Forelimb muscle (tissue), 1 donor: ENCODE measurements around the gene BPIFB4. TPM values are rescaled to one million over a fixed set of nuclear protein-coding genes. Genes with fewer than 3 reads are reported as not detected.
"Not testable (repeated sequence)": the region's sequence is repeated elsewhere in the genome, so short reads cannot be mapped to it uniquely, and the experiment has no call there.

Experiments
- DNase-seq: peaks from one replicate; pipeline ENCODE4 v3.0.0-alpha.2; 2013; ENCODE audit warnings: low read depth
- polyA plus RNA-seq: library from polyadenylated mRNA; unstranded; fragments of 120-200 nt; gene quantifications from one replicate; pipeline ENCODE4 v1.2.1, GENCODE V29; 2013; ENCODE audit not compliant: insufficient read length

BPIFB4 gene
- 0.29 TPM for polyA plus RNA-seq

DNA sequence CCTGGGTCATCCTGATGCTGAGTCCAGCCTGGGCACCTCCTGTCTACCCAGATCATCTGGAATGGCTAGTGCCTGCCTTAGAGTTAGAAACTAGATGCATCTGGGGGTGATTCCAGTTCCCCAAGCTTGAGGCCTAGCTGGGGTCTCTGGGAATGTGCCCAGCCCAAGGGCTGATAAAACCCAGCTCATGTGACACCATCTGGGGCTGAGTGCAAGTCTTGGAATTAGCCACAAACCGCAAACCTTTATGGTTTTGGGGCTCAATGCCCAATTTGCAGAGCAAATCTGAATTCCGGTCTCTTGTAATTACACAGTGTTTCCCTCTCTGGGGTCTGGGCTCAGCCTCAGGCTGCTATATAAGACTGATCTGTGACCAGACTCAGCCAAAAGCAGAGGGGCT lies at the start of gene BPIFB4:
Gene BPIFB4, plus strand, starts transcription at position 385 of the 400 bp plus-strand sequence. CDS start 1,884 bp downstream, outside the sequence.
- DNase-seq, result no peak

DNA sequence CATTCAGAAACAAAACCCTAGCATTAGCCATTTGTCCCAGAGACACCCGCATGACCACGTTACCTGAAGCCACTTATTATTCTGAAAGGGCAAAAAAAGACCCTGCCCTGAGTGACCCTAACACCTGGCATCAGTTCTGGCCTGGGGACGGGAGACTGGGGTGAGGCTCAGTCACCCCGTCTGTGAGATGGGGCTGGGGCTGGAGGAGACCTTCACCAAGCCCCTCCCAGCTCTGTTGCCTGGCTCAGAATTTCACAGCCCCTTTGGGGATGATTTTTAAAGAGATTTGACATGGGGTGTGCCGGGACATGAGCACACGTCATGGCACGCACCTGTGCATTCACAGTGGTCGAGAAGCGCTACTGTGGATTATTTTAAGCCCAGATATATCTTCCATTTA lies 49.4 kb upstream of the BPIFB4 start:
- DNase-seq, result no peak

DNA sequence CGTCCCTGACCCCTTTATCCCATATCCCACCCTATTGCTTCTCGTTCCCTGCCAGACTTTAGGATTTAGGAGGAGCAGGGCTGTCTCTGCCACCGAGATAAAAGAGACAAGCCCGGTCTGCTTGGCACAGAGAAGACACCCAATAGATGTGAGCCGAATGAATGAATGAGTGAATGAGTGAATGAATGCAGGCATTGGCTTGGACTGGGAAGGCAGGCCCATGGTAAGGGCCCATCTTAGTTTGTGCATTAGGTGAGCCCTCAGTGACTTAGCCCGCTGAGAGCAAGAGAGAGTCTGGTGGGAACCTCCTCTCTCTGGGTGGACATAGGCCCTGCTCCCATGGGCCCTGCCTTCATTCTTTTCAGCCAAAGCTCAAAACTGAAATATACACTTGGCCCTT lies 48.9 kb upstream of the BPIFB4 start:
- DNase-seq, result no peak

DNA sequence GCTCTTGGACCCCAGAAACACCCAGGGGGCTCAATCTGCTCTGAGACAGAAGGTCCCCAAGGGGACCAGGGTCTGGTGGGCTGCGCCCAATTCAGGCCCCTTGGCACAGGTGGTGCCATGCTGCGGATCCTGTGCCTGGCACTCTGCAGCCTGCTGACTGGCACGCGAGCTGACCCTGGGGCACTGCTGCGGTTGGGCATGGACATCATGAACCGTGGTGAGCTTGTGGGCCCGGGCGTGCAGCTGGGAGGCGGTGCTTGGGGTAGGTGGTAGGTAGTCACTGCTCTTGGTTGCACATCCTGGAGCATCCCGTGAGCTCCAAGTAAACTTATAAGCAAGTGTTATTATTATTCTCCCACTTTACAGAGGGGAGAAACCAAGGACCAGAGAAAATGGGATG lies 47.9 kb upstream of the BPIFB4 start, which contains the start of gene BPIFB6:
Gene BPIFB6, plus strand, starts transcription at position 118 of the 400 bp plus-strand sequence. Its CDS starts 0 bp downstream, at position 118.
- DNase-seq, result no peak

DNA sequence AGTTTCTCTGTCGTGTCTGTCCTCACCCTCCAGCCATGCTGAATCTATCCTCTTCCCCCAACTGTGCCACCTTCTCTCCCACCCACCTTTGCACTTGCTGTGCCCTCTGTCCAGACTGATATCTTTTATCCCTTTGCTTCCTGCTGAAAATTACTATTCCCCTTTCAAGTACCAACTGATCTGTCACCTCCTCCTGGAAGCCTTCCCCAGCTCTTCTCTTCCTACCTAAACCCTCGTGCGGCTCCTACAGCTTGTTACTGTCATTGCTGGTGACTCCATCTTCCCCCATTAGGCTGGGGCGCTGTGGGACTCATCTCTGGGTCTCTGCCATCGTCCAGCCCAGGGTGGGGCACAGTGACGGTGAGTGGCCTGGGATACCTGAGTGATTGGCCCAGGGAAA lies 46.9 kb upstream of the BPIFB4 start:
- DNase-seq, result no peak

DNA sequence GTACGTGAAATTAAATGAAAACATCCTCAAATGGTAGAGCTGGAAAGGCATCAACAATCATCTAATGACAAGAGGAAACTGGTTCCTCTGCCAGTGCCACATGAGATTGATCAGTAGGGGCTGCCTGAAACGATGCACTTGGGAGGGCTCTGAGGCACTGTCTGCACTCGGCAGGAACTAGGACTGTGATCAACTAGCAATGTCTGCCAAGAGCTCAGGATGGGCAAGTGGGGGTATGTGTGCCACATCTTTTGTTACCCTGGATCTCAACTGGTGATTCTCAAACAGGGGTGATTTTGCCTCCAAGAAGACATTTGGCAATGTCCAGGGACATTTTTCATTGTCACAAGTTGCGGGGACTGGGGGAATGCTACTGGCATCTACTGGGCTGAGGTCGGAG lies 46.1 kb upstream of the BPIFB4 start:
- DNase-seq, result no peak

DNA sequence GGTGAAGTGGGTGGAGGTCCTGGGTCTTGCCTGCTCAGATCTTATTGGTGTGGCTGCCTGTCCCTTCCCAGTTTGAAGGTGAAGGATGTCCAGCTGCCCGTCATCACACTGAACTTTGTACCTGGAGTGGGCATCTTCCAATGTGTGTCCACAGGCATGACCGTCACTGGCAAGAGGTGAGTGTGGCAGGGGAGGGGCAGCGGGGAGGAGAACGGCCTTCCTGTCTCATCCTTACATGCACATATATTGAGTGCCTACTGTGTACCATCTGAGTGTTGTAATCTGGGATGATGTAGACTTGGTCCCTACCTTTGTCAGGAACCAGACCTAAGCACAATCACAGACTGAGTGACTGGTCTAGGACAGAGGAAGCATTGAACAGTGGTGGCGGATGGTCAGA lies 45.3 kb upstream of the BPIFB4 start:
- no peak for DNase-seq

DNA sequence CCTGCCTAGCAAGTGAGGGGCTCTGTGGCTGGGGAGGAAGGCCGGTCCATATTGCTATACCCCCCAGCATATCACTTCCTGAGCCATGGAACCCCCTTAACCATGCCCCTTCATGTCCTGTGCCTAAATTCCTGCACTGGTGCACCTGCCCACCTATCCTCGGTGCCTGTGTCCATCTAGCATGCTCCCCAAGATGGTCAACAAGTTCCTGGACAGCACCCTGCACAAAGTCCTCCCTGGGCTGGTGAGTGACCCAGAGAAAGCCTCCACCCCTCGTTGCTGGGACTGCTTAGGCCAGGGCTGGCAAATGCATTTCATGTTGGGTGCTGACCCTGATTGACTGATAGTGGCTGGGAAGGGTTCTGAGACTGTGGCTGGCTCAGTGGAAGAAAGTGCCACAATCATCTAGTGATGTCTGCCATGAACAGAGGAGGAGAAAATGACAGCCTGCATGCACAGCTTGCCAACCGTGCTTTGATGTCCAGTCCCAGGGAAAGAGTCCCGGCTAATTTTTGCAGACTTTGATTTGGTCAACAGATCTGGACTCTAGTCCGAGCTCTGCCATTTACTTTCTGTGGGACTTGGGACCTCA lies 44.4 kb upstream of the BPIFB4 start:
- no peak for DNase-seq

DNA sequence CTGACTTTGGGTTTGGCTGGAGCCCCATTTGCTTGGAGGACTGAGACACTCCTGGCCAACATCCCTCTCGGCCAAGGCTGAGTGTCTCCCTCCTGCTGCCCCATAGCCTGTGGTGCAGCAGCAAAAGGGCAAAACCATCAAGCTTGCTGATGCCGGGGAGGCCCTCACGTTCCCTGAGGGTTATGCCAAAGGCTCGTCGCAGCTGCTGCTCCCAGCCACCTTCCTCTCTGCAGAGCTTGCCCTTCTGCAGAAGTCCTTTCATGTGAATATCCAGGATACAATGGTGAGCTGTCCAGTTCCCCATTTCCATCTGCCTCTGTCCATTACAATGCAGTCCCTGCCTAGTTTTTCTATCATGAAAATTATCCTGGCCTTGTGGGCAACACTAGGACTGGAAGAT lies 42.0 kb upstream of the BPIFB4 start:
- DNase-seq, result no peak

DNA sequence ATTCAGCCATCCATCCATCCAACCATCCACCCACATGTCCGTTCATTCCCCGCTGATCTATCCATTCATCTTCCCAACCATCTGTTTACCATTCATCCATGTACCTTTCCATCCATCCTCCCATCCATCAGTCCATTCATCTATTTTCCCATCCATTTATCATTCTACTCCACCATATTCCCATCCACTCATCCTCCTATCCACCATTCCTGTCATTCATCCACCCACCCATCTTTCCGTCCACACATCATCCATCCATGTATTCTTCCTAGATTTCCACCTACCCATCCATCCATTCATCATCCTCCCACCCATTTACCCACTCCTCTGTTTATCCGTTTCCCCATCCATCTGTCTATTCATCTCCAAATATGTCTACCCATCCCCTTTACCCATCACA lies 41.2 kb upstream of the BPIFB4 start:
- DNase-seq, result no peak

DNA sequence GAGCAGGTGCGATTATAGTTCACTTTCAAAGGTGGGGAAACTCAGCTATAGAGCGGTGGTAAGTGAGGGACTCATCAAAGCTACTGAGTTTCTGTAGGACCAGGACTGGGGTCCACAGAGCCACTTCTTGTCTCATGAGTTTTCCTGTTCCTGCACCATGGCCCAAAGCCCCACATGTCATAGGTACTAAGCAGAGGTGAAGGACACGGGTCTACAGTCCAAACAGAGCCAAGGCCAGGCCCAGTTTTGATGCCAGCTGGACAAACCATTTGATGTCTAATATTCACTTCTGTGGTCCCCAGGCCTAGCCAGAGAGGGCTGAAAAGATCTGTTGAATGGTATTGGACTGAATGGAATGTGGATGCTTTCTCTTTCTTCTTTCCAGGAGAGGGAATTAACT lies 37.0 kb upstream of the BPIFB4 start:
- no peak for DNase-seq

DNA sequence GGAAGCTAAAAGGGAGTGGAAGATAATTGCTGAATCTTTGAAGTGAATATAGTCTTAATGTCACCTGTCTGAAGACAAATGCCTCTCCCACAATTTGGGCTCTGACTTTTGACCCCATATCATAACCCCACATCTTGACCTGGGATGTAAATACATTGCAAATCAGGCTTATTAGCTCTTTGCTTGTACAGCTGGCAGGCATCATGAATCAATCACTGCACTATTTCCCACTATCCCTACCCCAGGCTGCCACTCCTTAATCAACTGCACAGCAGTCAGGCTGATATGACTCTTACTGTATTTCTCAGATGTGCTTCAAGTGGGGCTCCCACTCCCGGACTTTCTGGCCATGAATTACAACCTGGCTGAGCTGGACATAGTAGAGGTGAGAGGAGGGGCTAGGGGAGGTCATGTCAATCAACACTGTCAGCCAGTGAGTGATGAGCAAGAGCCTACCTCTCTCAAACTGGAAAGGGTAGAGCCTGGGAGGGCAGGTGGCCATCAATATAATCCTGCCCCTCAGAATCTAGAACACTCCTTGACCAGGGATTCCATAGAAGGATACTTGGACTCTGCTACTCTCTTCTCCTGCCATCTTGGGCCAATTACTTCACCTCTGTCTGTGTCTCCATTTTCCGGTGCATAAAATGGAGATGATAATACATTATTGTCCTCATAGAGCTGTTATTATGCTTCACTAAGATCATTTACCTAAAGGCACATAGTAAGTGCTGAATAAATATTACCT lies 36.3 kb upstream of the BPIFB4 start:
- no peak for DNase-seq

DNA sequence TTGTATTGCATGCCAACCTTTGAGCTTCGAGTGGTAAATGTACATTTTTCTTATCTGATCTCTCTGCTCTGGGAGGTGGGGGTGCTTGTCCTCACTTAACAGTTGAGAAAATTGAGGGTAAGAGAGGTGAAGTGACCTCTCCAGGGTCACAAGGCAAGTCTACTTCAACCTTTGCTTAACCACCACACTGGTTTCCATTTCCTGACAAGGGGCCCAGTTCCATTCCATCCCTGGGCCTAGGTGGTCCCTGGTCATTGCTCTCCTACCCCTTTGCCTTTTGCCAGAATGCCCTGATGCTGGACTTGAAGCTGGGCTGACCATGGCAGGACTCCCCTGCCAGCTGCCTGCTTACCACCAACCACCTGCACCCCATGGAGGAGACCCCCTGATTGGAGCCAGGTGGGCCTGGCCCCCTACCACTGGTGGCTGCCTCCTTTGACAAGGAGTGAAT lies 35.7 kb upstream of the BPIFB4 start:
- no peak for DNase-seq

DNA sequence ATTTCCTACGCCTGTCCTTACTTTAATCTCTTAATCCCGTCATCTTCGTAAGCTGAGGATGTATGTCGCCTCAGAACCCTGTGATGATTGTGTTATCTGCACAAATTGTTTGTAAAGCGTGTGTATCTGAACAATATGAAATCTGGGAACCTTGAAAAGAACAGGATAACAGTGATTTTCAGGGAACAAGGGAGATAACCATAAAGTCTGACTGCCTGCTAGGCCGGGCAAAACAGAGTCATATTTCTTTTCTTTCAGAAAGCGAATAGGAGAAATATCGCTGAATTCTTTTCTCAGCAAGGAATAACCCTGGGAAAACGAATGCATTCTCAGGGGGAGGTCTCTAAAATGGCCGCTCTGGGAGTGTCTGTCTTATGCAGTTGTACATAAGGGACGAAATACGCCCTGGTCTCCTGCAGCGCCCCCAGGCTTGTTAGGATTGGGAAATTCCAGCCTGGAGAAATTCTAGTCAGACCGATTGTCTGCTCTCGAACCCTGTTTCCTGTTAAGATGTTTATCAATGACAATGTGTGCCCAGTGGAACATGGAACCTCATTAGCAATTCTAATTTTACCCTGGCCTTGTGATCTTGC lies 34.2 kb upstream of the BPIFB4 start:
- DNase-seq, result not testable (repeated sequence)

DNA sequence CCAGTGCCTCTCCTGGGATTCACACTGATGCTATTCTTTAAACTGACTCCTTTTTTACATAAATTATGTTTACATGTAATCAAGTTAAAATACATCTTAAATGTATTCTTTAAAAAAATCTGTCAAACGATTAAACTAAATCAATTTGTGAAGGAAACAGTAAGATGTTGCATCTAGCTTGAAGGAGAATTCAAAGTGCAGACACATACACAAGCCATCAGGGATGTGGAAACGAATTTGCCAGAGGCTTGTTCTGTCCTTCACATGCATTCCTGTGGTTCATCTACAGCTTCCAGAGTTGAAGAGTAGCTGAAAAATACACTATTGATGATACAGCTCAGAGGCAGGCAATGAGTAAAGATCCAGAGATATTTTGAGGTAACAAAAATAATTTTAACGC lies 33.0 kb upstream of the BPIFB4 start:
- DNase-seq, result no peak

DNA sequence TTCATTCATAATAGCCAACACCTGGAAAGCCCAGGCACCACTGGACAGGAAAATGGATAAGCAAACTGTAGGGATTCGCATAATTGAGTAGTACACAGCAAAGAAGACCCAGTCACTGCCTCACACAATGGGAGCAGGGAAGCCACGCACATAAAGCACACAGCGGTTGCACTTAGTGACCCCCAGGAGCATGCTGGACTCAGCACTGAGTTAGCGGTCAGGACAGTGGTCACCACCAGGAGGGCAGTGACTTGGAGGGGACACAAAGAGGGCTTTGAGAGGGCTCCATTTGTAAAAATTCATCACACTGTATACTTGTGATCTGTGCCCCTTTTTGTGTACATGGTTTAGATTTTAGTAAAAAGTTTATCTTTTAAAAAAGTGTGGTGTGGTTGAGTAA lies 28.1 kb upstream of the BPIFB4 start:
- DNase-seq, result no peak

DNA sequence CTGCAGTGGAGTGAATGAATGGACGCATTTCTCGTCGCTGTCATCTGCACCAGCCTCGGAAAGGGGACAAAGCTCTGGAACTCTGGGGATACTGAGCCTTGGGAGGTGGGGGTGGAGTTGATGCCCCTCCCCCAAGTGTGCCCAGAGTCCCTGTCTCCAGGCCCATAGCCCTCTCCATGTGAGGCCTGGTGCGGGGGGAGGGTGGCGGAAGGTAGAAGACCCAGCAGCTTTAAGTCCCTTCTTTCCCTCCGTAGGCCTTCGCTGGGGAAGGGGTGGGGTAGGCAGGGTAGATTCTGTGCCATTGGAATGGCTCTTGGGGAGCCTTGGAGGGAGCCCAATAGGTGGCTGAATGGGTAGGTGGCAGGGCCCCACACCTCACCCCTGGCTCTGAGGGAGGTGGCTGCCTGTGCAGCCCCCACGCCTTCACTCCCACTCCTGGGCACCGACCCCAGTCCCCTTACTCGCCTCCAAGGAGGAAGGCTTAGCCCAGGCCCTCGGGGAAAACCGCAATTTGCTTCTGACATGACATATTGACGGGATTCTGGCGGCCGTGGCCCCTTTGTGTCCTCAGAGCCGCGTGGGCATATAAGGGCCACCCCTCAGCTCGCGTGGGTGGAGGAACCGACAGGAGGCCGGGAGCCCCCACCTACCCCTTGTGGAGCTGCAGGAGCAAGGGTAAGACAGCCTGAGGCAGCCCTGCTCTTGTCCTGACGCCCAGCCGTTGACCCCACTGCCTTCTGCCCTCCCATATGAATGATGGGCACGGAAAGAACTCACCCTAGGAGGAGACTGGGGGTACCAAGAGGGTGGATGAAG lies 25.9 kb upstream of the BPIFB4 start, which contains the start of gene BPIFB3:
Gene BPIFB3, plus strand, starts transcription at position 613 of the 816 bp plus-strand sequence. CDS start 1,533 bp downstream, outside the sequence.
- no peak for DNase-seq

DNA sequence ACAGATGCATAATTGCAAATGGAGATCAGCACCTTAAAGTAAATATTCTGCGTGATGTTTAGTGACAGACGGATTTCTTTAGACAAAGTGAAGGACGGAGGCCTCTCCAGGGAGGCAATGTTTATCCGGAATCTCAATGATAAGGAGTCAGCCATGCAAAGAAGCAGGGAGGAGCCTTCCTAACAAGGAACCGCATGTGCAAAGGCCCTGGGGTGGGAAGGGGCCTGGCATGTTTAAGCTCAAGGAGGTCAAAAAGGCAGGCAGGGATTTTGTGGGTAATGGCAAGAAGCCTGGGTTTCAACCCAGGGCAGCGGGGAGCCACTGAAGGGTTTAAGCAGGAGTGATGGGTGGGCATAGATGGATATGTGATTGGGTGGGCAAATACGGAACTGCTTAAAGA lies 25.1 kb upstream of the BPIFB4 start:
- DNase-seq, result no peak

DNA sequence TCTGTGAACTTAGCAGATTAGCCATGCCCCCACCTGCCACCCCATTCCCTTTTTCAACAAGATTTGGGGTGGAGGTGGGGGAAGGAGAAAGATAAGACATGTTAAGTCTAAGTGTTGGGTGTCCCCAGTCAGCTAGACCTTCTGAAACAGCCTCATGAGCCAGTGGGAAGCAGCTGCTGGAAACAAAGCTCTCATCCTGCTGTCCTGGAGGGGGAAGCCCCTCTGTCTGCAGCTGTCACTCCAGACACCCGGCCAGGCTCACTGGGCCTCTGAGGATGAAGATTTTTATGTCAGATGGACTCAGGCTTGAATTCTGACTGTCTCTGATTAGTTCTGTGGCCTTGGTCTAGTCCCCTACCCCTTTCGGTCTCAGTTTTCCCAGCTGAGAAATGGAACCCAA lies 24.7 kb upstream of the BPIFB4 start:
- no peak for DNase-seq

DNA sequence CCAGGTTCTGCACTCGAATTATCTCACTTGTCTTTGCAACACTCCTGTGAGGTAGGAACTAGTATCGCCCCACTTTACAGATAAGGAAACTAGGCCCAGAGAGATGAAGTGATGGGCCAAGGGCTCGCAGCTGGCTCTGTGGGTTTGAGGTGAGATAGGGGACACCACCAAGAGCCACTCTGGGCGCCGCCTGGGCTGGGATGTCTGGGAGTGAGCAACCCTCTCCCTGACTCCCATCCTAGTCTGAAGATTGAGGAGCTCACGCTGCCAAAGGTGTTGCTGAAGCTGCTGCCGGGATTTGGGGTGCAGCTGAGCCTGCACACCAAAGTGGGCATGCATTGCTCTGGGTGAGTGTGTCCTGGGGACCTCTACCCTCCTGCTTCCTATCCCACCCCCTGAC lies 20.3 kb upstream of the BPIFB4 start:
- DNase-seq, result no peak

DNA sequence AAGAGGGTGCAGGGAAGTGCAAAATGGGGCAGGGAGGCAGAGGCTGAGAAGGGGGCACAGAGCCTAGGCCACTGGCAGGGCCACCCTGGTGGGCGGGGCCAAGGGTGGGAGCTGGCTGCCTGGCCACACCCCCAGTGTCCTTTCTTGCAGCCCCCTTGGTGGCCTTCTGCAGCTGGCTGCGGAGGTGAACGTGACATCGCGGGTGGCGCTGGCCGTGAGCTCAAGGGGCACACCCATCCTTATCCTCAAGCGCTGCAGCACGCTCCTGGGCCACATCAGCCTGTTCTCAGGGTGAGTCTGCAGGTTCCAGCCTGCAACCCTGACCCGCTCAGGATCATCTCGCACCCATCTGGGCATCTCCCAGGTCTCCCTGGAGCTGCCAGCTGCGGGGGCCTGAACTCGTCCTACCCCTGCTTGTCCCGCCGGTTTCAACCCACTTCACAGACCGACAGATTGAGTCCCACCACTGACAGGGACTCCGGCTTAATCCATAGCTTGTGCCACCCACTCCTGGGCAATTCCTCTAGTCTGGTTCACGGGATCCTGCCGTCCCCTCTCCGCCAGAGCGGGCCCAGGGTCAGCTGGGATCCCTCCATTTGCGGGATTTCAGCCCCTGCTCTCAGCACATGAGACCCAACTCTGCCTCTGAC lies 19.6 kb upstream of the BPIFB4 start:
- DNase-seq, result no peak

DNA sequence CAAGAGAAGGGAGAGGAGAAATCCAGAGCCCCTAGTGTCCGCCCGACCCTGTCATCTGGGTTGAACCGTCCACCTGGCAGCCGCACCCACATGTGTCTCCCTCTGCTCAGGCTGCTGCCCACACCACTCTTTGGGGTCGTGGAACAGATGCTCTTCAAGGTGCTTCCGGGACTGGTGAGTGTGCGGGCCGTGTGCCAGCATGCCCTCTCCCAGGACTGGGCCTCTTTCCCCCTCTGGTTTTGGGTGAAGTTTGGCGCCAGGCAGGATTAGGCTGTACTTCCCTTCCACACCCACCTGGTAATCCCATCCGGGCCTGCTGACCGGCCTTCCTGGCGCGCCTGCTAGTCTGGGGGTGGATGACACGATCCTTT lies 17.8 kb upstream of the BPIFB4 start:
- no peak for DNase-seq
